Gastroesophageal sphincter (tissue), 4 donors: Measurements from ENCODE around the gene NOS1AP. TPM values are rescaled to one million over a fixed set of nuclear protein-coding genes. Genes with fewer than 3 reads are reported as not detected.
"Not testable (repeated sequence)": the region's sequence is repeated elsewhere in the genome, so short reads cannot be mapped to it uniquely, and the experiment has no call there.

Experiments
- ATAC-seq: fragments of 150-250 bp; one replicate; pipeline ENCODE4 v1.9.1; 2016; ENCODE audit warnings: mild to moderate bottlenecking, moderate library complexity
- H3K27ac ChIP-seq, 4 donors: fragments of 200-600 bp; sonication (generic) in 3 of 4; 1 replicate in 3 of 4; 2 replicates in 1 of 4; pipeline ENCODE4 v1.5.1; 2016 to 2019
- H3K27me3 ChIP-seq: fragments of 200-600 bp; sonication (generic); one replicate; pipeline ENCODE4 v1.5.1; 2019
- H3K36me3 ChIP-seq, 2 donors: fragments of 200-600 bp; sonication (generic); one replicate each; pipeline ENCODE4 v1.5.1; 2019; ENCODE audit warnings: control low read depth in 1 of 2
- H3K4me1 ChIP-seq, 3 donors: fragments of 200-600 bp; sonication (generic); 1 replicate in 2 of 3; 2 replicates in 1 of 3; pipeline ENCODE4 v1.5.1; 2016 to 2019; ENCODE audit warnings: control low read depth in 2 of 3
- H3K4me3 ChIP-seq, 2 donors: fragments of 200-600 bp; sonication (generic); one replicate each; pipeline ENCODE4 v1.5.1; 2019; ENCODE audit warnings: mild to moderate bottlenecking in 1 of 2, moderate library complexity in 1 of 2
- H3K9me3 ChIP-seq, 3 donors: fragments of 200-600 bp; sonication (generic); one replicate each; pipeline ENCODE4 v1.5.1; 2017 to 2019; ENCODE audit warnings: control low read depth in 2 of 3
- EP300 ChIP-seq: sonication (generic); formaldehyde crosslinking; IDR thresholded peaks from one replicate; pipeline ENCODE4 v1.6.1; 2017; ENCODE audit warnings: antibody characterized with exemption, mild to moderate bottlenecking
- POLR2A ChIP-seq, 2 donors: fragments of 450-650 bp; IDR thresholded peaks; one replicate each; pipeline ENCODE4 v1.6.1; 2017; ENCODE audit warnings: antibody characterized with exemption in 2 of 2, mild to moderate bottlenecking in 2 of 2, moderate library complexity in 1 of 2
- POLR2AphosphoS5 ChIP-seq: sonication (generic); formaldehyde crosslinking; IDR thresholded peaks from one replicate; pipeline ENCODE4 v1.6.1; 2017; ENCODE audit warnings: antibody characterized with exemption
- WGBS, 2 donors: methylation state at CpG; one replicate each; pipeline ENCODE4 v1.1.5; 2018; ENCODE audit warnings: low coverage in 1 of 2; 5-methylcytosine and 5-hydroxymethylcytosine counted together
- total RNA-seq, 4 donors: library from RNA; depleted of rRNA; stranded (reverse); fragments of >200 nt; gene quantifications; one replicate each; pipeline ENCODE4 v1.1.0, GENCODE V29; 2016
- TF ChIP-seq, protein P1 (sequence below), 4 experiments: fragments of 200-600 bp in 2 of 4; fragments of 450-650 bp in 2 of 4; sonication (generic) in 1 of 4; IDR thresholded peaks; one replicate each; pipeline ENCODE4 v1.5.1; 2017 to 2019; ENCODE audit warnings: antibody characterized with exemption in 4 of 4, mild to moderate bottlenecking in 2 of 4, moderate library complexity in 2 of 4

Gene NOS1AP
- total RNA-seq, 4 donors from 2014 or later, result 3.5 to 7.8 (median 4.1) TPM

DNA sequence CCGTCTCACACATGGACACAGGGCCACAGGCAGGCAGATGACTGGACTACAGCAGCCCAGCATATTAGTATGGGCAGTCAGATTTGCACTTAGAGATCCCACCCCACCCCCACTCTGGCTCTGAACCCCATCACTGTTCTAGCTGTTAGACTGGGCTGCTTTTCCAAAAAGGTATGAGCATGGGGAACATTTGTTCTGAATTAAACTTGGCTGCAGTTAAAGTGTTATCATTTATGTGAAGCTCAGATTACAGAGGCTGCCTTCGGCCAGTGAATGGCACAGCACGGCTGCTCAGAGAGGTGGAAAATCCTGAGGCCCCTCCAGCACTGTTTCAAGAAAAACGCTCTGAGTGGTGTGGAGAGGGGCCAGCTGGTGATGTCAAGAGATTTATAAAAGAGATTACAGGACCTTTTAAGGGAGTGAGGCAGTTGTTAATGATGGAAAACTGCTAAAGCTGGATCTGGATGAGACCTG, 6.9 kb upstream of the NOS1AP start:
- peaks cover 0 to 9% (median 0%) of the 10 kb centered on the region in 3 donors for H3K4me1 ChIP-seq
- TF ChIP-seq, protein P1, sequence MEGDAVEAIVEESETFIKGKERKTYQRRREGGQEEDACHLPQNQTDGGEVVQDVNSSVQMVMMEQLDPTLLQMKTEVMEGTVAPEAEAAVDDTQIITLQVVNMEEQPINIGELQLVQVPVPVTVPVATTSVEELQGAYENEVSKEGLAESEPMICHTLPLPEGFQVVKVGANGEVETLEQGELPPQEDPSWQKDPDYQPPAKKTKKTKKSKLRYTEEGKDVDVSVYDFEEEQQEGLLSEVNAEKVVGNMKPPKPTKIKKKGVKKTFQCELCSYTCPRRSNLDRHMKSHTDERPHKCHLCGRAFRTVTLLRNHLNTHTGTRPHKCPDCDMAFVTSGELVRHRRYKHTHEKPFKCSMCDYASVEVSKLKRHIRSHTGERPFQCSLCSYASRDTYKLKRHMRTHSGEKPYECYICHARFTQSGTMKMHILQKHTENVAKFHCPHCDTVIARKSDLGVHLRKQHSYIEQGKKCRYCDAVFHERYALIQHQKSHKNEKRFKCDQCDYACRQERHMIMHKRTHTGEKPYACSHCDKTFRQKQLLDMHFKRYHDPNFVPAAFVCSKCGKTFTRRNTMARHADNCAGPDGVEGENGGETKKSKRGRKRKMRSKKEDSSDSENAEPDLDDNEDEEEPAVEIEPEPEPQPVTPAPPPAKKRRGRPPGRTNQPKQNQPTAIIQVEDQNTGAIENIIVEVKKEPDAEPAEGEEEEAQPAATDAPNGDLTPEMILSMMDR (IDR thresholded peaks at IDR 0.05), result no peak
- TF ChIP-seq POLR2A (IDR thresholded peaks at IDR 0.05) (no peak), POLR2AphosphoS5 (no peak), EP300 (no peak)
- WGBS, 2 donors, result 6 to 27% methylated on average over 2 of the region's 4 CpGs
- H3K27ac ChIP-seq, result peak overlapping the region in 1 of 4 donors; percentile 6
- no peaks in the 10 kb centered on the region for H3K36me3 ChIP-seq
- no peak overlapping the region for H3K4me3 ChIP-seq
- no peaks in the 10 kb centered on the region for H3K27me3 ChIP-seq
- no peaks in the 10 kb centered on the region for H3K9me3 ChIP-seq
- peak; percentile 48 for ATAC-seq

DNA sequence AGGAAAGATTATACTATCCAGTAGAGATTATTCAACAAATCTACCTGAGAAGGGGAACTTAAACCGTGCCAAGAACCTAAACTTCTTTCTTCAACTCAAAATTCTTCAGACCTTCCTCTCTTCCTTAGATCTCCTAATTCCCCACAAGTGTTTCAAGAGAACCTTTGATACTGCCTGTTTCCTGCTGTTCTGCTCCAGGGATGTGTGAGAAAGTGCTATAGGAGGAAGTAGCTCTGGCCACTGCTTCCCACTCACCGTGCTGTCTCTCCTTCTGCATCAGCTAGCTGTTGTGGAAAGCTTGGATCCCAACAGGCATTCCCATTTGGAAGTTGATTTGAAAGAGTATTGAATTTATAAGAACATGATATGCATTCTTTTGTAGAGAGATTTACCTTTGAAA, 4.5 kb upstream of the NOS1AP start:
- peaks cover 0 to 18% (median 0%) of the 10 kb centered on the region in 3 donors for H3K4me1 ChIP-seq
- no peak overlapping the region for H3K4me3 ChIP-seq
- H3K27ac ChIP-seq, result no peak overlapping the region
- H3K9me3 ChIP-seq, result no peaks in the 10 kb centered on the region
- H3K36me3 ChIP-seq, result no peaks in the 10 kb centered on the region
- 57 to 75% methylated on average over 2 of the region's 2 CpGs for WGBS, 2 donors
- H3K27me3 ChIP-seq, result peaks cover 4% of the 10 kb centered on the region
- ATAC-seq, result no peak
- TF ChIP-seq POLR2AphosphoS5, result no peak

DNA sequence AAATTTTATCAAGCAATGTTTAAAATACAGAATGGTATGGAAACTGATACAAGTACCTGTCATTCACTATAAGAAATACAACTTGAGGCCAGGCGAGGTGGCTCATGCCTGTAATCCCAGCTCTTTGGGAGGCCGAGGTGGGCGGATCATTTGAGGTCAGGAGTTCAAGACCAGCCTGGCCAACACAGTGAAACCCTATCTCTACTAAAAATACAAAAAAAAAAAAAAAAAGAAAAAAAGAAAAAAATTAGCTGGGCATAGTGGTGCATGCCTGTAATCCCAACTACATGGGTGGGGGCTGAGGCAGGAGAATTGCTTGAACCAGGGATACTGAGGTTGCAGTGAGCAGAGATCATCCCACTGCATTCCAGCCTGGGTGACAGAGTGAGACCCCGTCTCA, 2.7 kb upstream of the NOS1AP start:
- peaks cover 0 to 36% (median 0%) of the 10 kb centered on the region in 3 donors for H3K4me1 ChIP-seq
- not testable (repeated sequence) for H3K36me3 ChIP-seq, H3K9me3 ChIP-seq, ATAC-seq, H3K4me3 ChIP-seq, H3K27ac ChIP-seq, H3K27me3 ChIP-seq
- WGBS, 2 donors, result 64 to 92% methylated on average over 2 to 4 of the region's 4 CpGs

DNA sequence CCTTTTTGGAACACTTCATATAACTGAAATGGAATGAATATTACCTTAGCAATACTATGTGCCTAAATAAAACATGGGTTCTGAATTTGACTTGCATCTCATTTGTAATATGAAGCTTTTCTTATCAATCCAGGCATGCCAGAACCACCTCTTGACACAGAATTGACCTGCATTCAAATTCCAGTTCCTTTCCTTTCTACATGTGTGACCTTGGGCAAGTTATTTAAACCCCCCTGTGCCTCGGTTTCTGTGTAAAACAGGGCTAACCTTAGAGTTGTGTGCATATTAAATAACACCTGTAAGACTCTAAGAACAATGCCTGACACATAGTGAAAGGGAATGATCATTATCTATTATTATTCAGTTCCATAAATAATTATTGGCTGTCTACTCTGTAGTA, 2.0 kb upstream of the NOS1AP start:
- peaks cover 5% of the 10 kb centered on the region for H3K27me3 ChIP-seq
- ATAC-seq, result no peak
- peaks cover 0 to 34% (median 0%) of the 10 kb centered on the region in 3 donors for H3K4me1 ChIP-seq
- WGBS, 2 donors, result 82 to 100% methylated on average over 1 of the region's 1 CpG
- no peak overlapping the region for H3K4me3 ChIP-seq
- H3K27ac ChIP-seq, result no peak overlapping the region
- H3K9me3 ChIP-seq, result no peaks in the 10 kb centered on the region
- TF ChIP-seq POLR2A (IDR thresholded peaks at IDR 0.05) (no peak), EP300 (no peak), POLR2AphosphoS5 (no peak)
- TF ChIP-seq, protein P1 (IDR thresholded peaks at IDR 0.05), result no peak
- H3K36me3 ChIP-seq, result no peaks in the 10 kb centered on the region

DNA sequence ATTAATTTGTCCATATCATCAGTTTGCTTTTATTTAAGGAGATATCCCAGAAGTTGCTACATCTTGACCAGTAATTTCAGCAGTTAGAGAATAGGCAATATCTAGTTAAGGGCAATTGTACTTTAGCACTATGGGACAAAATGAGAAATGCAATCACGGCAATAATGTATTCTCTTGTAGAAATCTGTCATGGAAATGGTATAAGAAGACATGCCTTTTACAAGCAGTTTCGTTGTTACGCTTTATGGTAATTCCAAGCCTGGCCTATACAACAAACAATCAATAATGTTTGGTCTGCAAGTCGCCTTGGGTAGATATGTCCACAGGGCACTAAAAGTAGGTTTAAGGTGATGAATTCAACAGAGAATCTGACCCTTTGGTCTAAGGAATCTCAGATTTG, 1.2 kb upstream of the NOS1AP start:
- 95 to 100% methylated on average over 4 of the region's 4 CpGs for WGBS, 2 donors
- no peaks in the 10 kb centered on the region for H3K36me3 ChIP-seq
- ATAC-seq, result no peak
- peaks cover 5% of the 10 kb centered on the region for H3K27me3 ChIP-seq
- no peaks in the 10 kb centered on the region for H3K9me3 ChIP-seq
- TF ChIP-seq POLR2A (IDR thresholded peaks at IDR 0.05), result no peak
- no peak for TF ChIP-seq POLR2AphosphoS5
- no peak for TF ChIP-seq EP300
- TF ChIP-seq, protein P1 (IDR thresholded peaks at IDR 0.05), result no peak
- no peak overlapping the region for H3K27ac ChIP-seq
- no peak overlapping the region for H3K4me3 ChIP-seq
- H3K4me1 ChIP-seq, result peaks cover 0 to 32% (median 0%) of the 10 kb centered on the region in 3 donors

DNA sequence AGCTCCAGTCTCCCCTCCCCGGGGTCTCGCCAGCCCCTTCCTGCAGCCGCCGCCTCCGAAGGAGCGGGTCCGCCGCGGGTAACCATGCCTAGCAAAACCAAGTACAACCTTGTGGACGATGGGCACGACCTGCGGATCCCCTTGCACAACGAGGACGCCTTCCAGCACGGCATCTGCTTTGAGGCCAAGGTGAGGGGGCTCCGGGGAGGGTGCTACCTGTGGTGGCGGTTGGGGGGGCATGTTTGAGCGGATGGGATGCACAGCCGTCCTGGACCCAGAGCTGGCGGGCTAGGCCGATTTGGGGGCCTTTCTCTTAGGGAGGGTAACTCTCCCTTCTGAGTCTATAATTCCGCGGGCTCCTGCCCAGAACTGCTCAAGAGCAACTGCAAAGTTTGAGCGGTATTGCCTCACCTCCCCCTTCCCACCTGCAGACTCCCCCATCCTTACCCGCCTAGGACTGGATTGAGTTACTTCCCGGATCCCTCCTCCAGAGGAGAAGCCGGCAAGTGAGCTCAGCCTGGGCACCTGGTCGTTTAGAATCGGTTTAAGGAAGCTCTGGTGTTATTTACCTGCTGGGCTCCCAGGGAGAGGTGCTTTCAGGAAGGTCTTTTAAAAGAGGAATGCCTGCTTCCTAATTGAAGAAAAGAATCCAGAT, 730 bp downstream of the NOS1AP start:
- no peak for ATAC-seq
- H3K9me3 ChIP-seq, result peaks cover 0 to 3% (median 0%) of the 10 kb centered on the region in 3 donors
- H3K4me3 ChIP-seq, result peak overlapping the region; percentile 44 to 85
- 7 to 10% methylated on average over 2 to 5 of the region's 29 CpGs for WGBS, 2 donors
- TF ChIP-seq POLR2A (IDR thresholded peaks at IDR 0.05), result no peak
- TF ChIP-seq POLR2AphosphoS5, result no peak
- TF ChIP-seq, protein P1 (IDR thresholded peaks at IDR 0.05), result no peak
- TF ChIP-seq EP300, result no peak
- H3K4me1 ChIP-seq, result peaks cover 0 to 32% (median 0%) of the 10 kb centered on the region in 3 donors
- H3K27me3 ChIP-seq, result peaks cover 5% of the 10 kb centered on the region
- H3K36me3 ChIP-seq, result no peaks in the 10 kb centered on the region
- H3K27ac ChIP-seq, result peak overlapping the region in 2 of 4 donors; percentile 71 to 79
